ENCODE results near the gene MAP3K7CL.

The MAP3K7CL gene

DNA sequence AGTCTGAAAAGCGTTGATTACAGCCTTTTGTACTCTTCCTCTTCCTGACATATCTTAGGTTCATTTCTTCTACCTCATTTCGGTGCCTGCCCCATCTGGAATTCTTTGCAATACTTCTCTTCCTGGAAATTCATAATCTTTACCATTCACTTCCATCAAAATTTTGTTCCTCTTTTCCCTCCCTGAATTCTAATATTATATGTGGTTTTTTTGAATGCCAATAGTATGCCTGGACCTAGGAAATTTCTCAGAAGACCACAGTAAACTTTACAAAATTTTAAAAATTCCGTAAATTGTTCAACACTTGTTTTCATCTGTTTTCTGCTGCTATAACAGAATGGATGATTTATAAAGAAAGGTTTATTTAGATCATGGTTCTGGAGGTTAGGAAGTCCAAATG, 76.8 kb downstream of the MAP3K7CL start:
- DNase-seq (ENCODE audit: low spot score), result no peak
- TF ChIP-seq, protein P1, sequence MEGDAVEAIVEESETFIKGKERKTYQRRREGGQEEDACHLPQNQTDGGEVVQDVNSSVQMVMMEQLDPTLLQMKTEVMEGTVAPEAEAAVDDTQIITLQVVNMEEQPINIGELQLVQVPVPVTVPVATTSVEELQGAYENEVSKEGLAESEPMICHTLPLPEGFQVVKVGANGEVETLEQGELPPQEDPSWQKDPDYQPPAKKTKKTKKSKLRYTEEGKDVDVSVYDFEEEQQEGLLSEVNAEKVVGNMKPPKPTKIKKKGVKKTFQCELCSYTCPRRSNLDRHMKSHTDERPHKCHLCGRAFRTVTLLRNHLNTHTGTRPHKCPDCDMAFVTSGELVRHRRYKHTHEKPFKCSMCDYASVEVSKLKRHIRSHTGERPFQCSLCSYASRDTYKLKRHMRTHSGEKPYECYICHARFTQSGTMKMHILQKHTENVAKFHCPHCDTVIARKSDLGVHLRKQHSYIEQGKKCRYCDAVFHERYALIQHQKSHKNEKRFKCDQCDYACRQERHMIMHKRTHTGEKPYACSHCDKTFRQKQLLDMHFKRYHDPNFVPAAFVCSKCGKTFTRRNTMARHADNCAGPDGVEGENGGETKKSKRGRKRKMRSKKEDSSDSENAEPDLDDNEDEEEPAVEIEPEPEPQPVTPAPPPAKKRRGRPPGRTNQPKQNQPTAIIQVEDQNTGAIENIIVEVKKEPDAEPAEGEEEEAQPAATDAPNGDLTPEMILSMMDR (IDR thresholded peaks at IDR 0.05; ENCODE audit: extremely low read depth, missing control alignments), result no peak

DNA sequence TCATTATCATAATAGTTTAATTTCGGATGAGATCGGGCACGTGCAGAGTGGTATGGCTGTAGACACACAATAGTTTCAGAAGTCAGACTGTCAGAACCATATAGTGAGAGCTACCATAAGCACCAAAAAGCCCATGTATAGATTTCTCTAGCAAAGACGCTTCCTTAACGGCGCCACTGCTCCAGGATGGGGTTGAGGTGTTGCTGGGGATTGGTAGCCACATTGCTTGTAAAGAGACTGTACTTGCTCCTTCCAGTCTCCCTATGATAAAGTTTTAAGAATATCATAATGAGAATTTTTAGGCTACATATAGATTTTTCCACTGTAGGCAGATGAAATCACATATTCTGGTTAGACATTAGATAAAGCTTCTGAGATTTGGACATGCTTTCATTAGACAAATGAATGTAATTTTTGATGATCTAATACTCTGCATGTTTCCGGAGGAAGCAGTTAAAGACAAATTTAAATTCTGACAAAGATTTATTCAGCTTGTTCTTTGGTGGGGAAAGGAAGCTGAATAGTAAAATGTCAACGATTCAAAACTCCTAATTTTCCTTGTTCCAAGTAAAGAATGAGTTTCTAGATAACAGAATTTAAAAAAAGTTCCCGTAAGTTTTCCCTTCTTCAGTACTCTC, 77.7 kb downstream of the MAP3K7CL start:
- TF ChIP-seq, protein P1 (IDR thresholded peaks at IDR 0.05; ENCODE audit: extremely low read depth, missing control alignments), result no peak

DNA sequence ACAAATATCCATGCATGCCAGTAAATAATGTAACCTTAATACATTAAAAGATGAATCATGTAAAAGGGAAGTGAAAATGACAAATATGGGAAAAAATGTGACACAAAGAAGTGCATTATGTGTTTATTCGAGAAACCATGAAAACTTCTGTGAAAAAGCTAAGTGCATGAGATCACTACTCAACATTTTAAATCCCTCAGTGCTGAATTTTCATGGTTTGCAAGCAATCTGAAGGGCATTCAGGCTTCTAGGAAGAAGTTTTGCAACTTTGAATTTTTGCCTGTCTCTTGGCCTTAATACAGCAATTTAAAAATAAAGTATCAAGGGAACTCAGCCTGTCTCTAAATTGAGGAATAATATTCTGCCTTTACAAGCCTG, 78.2 kb downstream of the MAP3K7CL start:
- no peak for DNase-seq (ENCODE audit: low spot score)

More for the DNA sequence above, 77.7 kb downstream of the MAP3K7CL start:
- DNase-seq (ENCODE audit: low spot score), result no peak

DNA sequence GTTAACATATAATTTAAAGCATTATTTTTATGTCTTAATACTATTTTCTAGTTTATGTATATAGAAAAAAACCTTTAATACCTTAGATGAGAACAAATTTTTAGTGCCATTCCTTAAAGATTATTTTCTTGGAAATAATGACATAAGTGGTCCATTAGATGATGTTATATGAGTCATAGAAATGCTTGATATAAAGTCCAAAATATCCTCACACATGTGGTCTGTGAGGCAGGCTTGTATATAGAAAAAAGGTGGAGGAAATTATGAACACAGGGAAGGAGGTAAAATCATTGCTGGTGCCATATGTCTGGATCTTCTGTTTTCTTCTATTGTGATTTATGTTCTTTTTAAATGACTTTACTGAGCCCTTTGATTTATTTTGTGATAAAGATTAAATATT, 79.3 kb downstream of the MAP3K7CL start:
- DNase-seq (ENCODE audit: low spot score), result no peak

More for the DNA sequence above, 78.2 kb downstream of the MAP3K7CL start:
- TF ChIP-seq, protein P1 (IDR thresholded peaks at IDR 0.05; ENCODE audit: extremely low read depth, missing control alignments), result no peak

DNA sequence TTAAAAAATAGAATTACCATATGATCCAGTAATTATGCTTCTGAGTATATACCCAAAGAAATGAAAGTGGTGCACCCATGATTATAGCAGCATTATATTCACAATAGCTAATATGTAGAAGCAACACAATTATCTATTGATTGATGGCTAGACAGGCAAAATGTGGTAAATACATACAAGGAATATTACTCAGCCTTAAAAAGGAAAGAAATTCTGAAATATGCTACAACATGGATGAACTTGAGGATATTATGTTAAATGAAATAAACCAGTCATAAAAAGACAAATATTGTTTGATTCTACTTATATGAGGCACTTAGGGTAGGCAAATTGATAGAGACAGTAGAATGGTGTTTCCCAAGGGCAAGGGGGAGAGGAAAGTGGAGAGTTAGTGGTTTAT, 80.8 kb downstream of the MAP3K7CL start:
- no peak for DNase-seq (ENCODE audit: low spot score)
- TF ChIP-seq, protein P1 (IDR thresholded peaks at IDR 0.05; ENCODE audit: extremely low read depth, missing control alignments), result no peak

More for the DNA sequence above, 79.3 kb downstream of the MAP3K7CL start:
- TF ChIP-seq, protein P1 (IDR thresholded peaks at IDR 0.05; ENCODE audit: extremely low read depth, missing control alignments), result no peak

DNA sequence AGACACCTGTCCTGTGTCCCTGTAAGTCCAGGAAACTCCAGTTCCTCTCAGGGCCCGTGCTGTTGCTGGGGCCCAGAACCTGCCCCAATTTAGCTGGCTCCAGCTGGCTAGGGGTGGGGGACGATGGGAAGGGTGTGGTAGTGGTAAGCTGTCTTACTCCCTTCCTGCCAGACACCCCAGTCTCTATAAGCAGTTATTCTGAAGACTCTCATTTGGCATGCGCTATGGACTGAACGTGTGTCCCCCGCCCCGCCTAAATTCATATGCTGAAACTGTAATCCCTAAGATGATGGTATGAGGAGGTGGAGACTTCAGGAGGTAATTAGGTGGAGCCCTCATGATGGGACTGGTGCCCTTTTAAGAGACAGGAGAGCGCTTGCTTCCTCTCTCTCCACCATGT, 82.0 kb downstream of the MAP3K7CL start:
- TF ChIP-seq, protein P1 (IDR thresholded peaks at IDR 0.05; ENCODE audit: extremely low read depth, missing control alignments), result no peak

DNA sequence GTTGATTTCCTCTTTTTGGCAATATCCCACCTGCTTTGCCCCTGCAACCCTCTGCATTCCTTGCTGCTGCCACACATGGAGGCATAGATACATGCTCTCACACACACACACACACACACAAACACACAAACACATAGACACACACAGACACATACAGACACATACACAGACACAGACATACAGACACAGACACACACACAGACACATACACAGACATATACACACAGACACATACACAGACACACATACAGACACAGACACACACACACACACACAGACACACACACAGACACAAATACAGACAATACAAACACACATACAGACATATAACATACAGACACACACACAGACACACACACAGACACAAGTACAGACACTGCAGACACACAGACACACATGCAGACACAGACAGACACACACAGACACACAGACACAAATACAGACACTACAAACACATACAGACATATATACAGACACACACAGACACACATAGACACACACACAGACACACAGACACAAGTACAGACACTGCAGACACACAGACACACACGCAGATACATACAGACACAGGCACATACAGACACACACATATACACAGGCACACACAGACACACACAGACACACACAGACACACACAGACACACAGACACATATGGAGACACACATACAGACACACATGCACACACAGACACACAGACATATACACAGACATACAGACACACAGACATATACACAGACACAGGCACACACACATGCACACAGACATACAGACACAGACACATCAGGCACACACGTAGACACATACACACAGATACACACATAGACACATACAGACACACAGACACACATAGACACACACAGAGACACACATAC, 83.3 kb downstream of the MAP3K7CL start:
- TF ChIP-seq, protein P1 (IDR thresholded peaks at IDR 0.05; ENCODE audit: extremely low read depth, missing control alignments), result no peak
- no peak for DNase-seq (ENCODE audit: low spot score)

More for the DNA sequence above, 82.0 kb downstream of the MAP3K7CL start:
- DNase-seq (ENCODE audit: low spot score), result no peak
